KOPT-K1 (cell line): Measurements from ENCODE around the gene TAS2R43.
"Not testable (repeated sequence)": the region's sequence is repeated elsewhere in the genome, so short reads cannot be mapped to it uniquely, and the experiment has no call there.

Experiments used
- H3K27ac ChIP-seq: fragments of 200-600 bp; sonication (generic); 2 replicates; pipeline ENCODE4 v1.5.1; 2016; ENCODE audit warnings: antibody characterized with exemption, mild to moderate bottlenecking, low read depth, low read length; ENCODE audit not compliant: poor library complexity, severe bottlenecking
- H3K36me3 ChIP-seq: fragments of 200-600 bp; sonication (generic); 2 replicates; pipeline ENCODE4 v1.5.1; 2017; ENCODE audit warnings: antibody characterized with exemption, mild to moderate bottlenecking, low read length, moderate library complexity; ENCODE audit not compliant: insufficient read depth
- H3K9me3 ChIP-seq: fragments of 200-600 bp; sonication (generic); 2 replicates; pipeline ENCODE4 v1.5.1; 2017; ENCODE audit warnings: antibody characterized with exemption, low read length, mild to moderate bottlenecking; ENCODE audit not compliant: insufficient read depth, poor library complexity, severe bottlenecking

The TAS2R43 gene

GRCh38 chr12:11092128-11092527 lies at the start of gene TAS2R43:
TSS of gene TAS2R43 (minus strand) at chr12:11092313. CDS start at chr12:11092229, 84 bp downstream.
- no peak within 1 kb of the TSS for H3K27ac ChIP-seq
- no peaks in the 10 kb centered on the region for H3K9me3 ChIP-seq
- H3K36me3 ChIP-seq, result no peaks in the 10 kb centered on the region

- H3K27ac ChIP-seq, result no peak overlapping the region
- H3K36me3 ChIP-seq, result peaks cover 22% of the 10 kb centered on the region; the same call in 1 of the 2 replicates
- H3K9me3 ChIP-seq, result peaks cover 15% of the 10 kb centered on the region
Measured at GRCh38 chr12:11136075-11136474, 44.0 kb upstream of the TAS2R43 start.

GRCh38 chr12:11134305-11134704 lies 42.2 kb upstream of the TAS2R43 start, which contains the start of gene TAS2R30:
TSS of gene TAS2R30 (minus strand) at chr12:11134644. CDS start at chr12:11134244, 400 bp downstream.
- peaks cover 23% of the 10 kb centered on the region for H3K36me3 ChIP-seq
- H3K27ac ChIP-seq, result no peak within 1 kb of the TSS
- H3K9me3 ChIP-seq, result peaks cover 9% of the 10 kb centered on the region

- Histone ChIP-seq H3K9me3 (peaks cover 9% of the 10 kb centered on the region), H3K36me3 (peaks cover 27% of the 10 kb centered on the region), H3K27ac (no peak overlapping the region)
Measured at GRCh38 chr12:11133816-11134215, 41.7 kb upstream of the TAS2R43 start.

GRCh38 chr12:11133162-11133561 lies 41.0 kb upstream of the TAS2R43 start:
- Histone ChIP-seq H3K9me3 (peaks cover 12% of the 10 kb centered on the region), H3K36me3 (peaks cover 34% of the 10 kb centered on the region), H3K27ac (no peak overlapping the region)

- no peak overlapping the region for H3K27ac ChIP-seq
- H3K9me3 ChIP-seq, result peaks cover 27% of the 10 kb centered on the region
- H3K36me3 ChIP-seq, result peaks cover 45% of the 10 kb centered on the region
Measured at GRCh38 chr12:11130999-11131398, 38.9 kb upstream of the TAS2R43 start.

GRCh38 chr12:11130382-11130781 lies 38.3 kb upstream of the TAS2R43 start:
- peaks cover 28% of the 10 kb centered on the region for H3K9me3 ChIP-seq
- H3K36me3 ChIP-seq, result peaks cover 44% of the 10 kb centered on the region
- H3K27ac ChIP-seq, result no peak overlapping the region

- peaks cover 94% of the 10 kb centered on the region for H3K9me3 ChIP-seq
- not testable (repeated sequence) for H3K27ac ChIP-seq
- peaks cover 15% of the 10 kb centered on the region for H3K36me3 ChIP-seq
Measured at GRCh38 chr12:11114130-11114529, 22.0 kb upstream of the TAS2R43 start.

- not testable (repeated sequence) for H3K27ac ChIP-seq
- Histone ChIP-seq H3K36me3 (peaks cover 13% of the 10 kb centered on the region), H3K9me3 (peaks cover 74% of the 10 kb centered on the region)
Measured at GRCh38 chr12:11111213-11111612, 19.1 kb upstream of the TAS2R43 start.

GRCh38 chr12:11108862-11109261 lies 16.7 kb upstream of the TAS2R43 start:
- no peak overlapping the region for H3K27ac ChIP-seq
- peaks cover 13% of the 10 kb centered on the region for H3K36me3 ChIP-seq
- peaks cover 58% of the 10 kb centered on the region for H3K9me3 ChIP-seq

- peaks cover 13% of the 10 kb centered on the region for H3K36me3 ChIP-seq
- H3K27ac ChIP-seq, result no peak overlapping the region
- peaks cover 54% of the 10 kb centered on the region for H3K9me3 ChIP-seq
Measured at GRCh38 chr12:11107719-11108118, 15.6 kb upstream of the TAS2R43 start.

GRCh38 chr12:11106288-11106687 lies 14.2 kb upstream of the TAS2R43 start:
- Histone ChIP-seq H3K9me3 (peaks cover 41% of the 10 kb centered on the region), H3K36me3 (peaks cover 14% of the 10 kb centered on the region), H3K27ac (no peak overlapping the region)

- Histone ChIP-seq H3K9me3 (peaks cover 37% of the 10 kb centered on the region), H3K36me3 (peaks cover 17% of the 10 kb centered on the region), H3K27ac (no peak overlapping the region)
Measured at GRCh38 chr12:11105546-11105945, 13.4 kb upstream of the TAS2R43 start.

- not testable (repeated sequence) for H3K36me3 ChIP-seq, H3K27ac ChIP-seq
- H3K9me3 ChIP-seq, result peaks cover 17% of the 10 kb centered on the region
Measured at GRCh38 chr12:11094910-11095309, 2.8 kb upstream of the TAS2R43 start.

GRCh38 chr12:11089246-11089645 lies 2.9 kb downstream of the TAS2R43 start:
- H3K9me3 ChIP-seq, result no peaks in the 10 kb centered on the region
- no peak overlapping the region for H3K27ac ChIP-seq
- no peaks in the 10 kb centered on the region for H3K36me3 ChIP-seq

GRCh38 chr12:11085419-11085818 lies 6.7 kb downstream of the TAS2R43 start:
- H3K9me3 ChIP-seq, result no peaks in the 10 kb centered on the region
- H3K36me3 ChIP-seq, result no peaks in the 10 kb centered on the region
- no peak overlapping the region for H3K27ac ChIP-seq
